SK-N-SH (cell line): ENCODE measurements around the gene NEURL1.

Source experiments
- CTCF ChIP-seq: fragments of 200-600 bp; sonication (generic); IDR thresholded peaks from 2 replicates; pipeline ENCODE4 v1.6.1; 2017; ENCODE audit warnings: antibody characterized with exemption, mild to moderate bottlenecking, moderate library complexity
- ELF1 ChIP-seq: IDR thresholded peaks from 2 replicates; pipeline ENCODE4 v1.4.0; 2012
- EZH2phosphoT487 ChIP-seq: fragments of 200-600 bp; sonication (generic); IDR thresholded peaks from 2 replicates; pipeline ENCODE4 v1.6.1; 2017; ENCODE audit warnings: low read depth, mixed run types, mild to moderate bottlenecking, antibody characterized with exemption, moderate library complexity, borderline replicate concordance
- GATA2 ChIP-seq: sonication (generic); formaldehyde crosslinking; IDR thresholded peaks from 2 replicates; pipeline ENCODE4 v1.5.0; 2020; ENCODE audit warnings: mild to moderate bottlenecking, missing genetic modification reagents
- MEF2A ChIP-seq: IDR thresholded peaks from 2 replicates; pipeline ENCODE4 v1.4.0; 2012; ENCODE audit warnings: low read depth, borderline replicate concordance
- NRF1 ChIP-seq: IDR thresholded peaks from 2 replicates; pipeline ENCODE4 v1.6.1; 2012; ENCODE audit warnings: low read depth, mild to moderate bottlenecking, low read length
- POLR2AphosphoS5 ChIP-seq: IDR thresholded peaks from 2 replicates; pipeline ENCODE4 v1.6.1; 2012; ENCODE audit warnings: low read depth, low read length
- RAD21 ChIP-seq: IDR thresholded peaks from 2 replicates; pipeline ENCODE4 v1.6.1; 2012; ENCODE audit warnings: mild to moderate bottlenecking, low read length
- SMC3 ChIP-seq: IDR thresholded peaks from 2 replicates; pipeline ENCODE4 v1.6.1; 2012; ENCODE audit warnings: low read depth, low read length, improper control_type of control experiment
- TAF1 ChIP-seq: IDR thresholded peaks from 2 replicates; pipeline ENCODE4 v1.6.1; 2012; ENCODE audit warnings: low read depth, mild to moderate bottlenecking, low read length, moderate library complexity, borderline replicate concordance
- USF2 ChIP-seq: fragments of 150-350 bp; IDR thresholded peaks from 2 replicates; pipeline ENCODE4 v1.6.1; 2017; ENCODE audit warnings: antibody characterized with exemption, low read length, low read depth, borderline replicate concordance

DNA sequence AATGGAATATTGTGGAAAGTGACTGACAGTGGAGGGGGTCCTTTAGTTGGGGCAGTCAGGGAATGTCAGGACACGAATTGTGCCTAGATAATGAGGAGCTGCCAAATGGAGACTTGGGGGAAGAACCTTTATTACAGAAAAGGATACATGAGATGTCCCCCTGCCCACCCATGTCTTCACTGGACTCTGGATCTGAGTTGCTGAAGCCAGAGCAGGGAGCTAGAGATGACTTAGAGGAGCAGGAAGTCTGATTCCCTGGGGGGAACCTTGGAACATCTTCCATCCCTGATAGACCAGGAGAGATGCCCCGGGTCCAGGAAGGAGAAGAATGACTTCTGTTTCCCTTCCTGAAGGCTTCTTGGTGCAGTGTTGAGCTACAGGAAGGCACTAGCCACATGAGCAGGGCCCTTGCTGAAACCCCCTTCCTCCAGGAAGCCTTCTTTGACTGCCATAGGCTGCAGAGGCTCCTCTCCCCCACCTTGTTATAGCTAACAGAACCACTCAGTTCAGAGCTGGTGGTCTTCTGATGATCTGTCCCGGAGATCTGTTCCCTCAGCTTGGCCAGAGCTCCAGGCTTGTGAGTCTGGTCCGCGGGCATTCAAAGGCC, 747 bp upstream of the NEURL1 start:
- TF ChIP-seq SMC3 = no peak
- TF ChIP-seq MEF2A = no peak
- no peak for TF ChIP-seq USF2
- TF ChIP-seq CTCF = no peak
- no peak for TF ChIP-seq TAF1
- no peak for TF ChIP-seq ELF1
- TF ChIP-seq NRF1 = no peak
- no peak for TF ChIP-seq POLR2AphosphoS5
- TF ChIP-seq GATA2 = no peak
- TF ChIP-seq EZH2phosphoT487 = no peak
- TF ChIP-seq RAD21 = no peak
